NAMALWA (cell line): ENCODE measurements around the gene CASQ2.

Experiments
- DNase-seq: peaks from one replicate; pipeline ENCODE4 v3.0.0-alpha.2; 2015; ENCODE audit warnings: low spot score

Gene CASQ2

GRCh38 chr1:115768549-115768948 is at the start of gene CASQ2:
TSS of gene CASQ2 (minus strand) at chr1:115768714. CDS start at chr1:115768541, 173 bp downstream.
- DNase-seq = no peak

- DNase-seq = no peak
Measured at GRCh38 chr1:115815694-115816093, 47.2 kb upstream of the CASQ2 start.

- DNase-seq = no peak
Measured at GRCh38 chr1:115814685-115815398, 46.3 kb upstream of the CASQ2 start.

GRCh38 chr1:115813727-115814126 is 45.2 kb upstream of the CASQ2 start:
- DNase-seq = no peak

DNA sequence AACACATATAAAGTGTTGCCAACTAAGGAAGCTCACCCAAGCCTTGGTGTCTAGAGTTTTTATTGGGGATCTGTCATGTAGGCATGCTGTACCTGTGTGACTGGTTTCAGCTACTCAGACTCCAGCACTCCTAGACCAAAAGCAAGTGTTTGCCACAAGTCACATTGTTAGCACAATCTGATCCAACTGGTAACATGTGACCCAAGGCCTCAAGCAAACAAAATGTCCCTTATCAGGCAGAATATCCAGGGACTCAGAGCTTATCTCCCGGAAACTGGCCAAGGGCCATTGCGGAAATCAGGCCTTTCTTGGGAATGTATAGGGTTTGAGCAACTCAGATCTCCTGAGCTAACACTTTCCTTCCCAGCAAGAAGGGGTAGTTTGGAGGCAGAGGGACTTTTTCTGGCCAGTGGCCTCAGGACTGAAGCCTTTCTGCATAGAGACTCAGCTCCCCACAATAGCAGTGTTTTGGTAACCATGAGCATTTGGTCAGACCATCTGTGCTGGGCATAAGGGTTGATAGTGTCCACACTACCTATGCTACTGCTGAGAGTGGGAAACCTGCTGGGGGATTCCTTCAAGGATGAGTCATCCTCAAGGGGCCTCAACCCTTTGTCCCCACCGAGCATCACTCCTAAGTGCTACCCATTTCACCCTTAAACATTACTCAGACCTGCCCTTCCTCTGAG is 42.8 kb upstream of the CASQ2 start:
- DNase-seq = no peak

DNA sequence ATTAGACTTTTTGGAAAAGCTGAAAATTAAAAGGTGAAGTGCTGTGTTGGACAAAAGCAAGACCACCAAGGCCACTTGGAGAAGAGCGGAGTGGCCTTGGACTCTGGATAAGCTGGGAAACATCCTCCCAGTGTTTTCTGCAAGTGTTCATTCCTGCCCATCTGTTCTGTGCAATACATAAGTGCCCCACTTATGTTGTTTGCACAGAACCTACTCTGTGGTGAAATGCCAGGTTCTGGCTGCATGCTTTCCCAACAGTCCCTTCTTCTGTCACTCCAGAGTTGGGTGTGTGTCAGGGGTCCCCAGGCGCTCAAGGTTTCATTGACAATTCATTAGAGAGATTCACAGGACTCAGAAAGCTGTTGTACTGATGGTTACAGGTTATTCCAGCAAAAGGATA is 42.1 kb upstream of the CASQ2 start:
- no peak for DNase-seq

DNA sequence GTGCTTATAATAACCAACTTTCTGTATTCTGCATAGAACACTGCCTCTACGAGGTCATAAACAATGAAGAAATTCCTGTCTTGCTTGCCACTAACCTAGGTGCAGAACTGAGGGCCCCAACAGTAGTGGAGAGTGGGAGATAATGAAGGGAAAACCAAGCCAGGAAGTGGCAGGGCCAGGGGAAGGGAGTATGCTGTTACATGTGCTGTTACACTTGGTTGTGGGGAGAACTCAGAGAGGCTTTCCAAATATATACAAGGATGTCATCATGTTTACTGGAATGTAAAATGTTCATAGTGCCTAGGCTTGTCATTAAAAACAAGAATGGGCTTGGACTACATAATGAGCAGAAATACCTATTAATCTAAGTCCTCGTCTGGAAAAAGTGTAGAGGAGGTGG is 41.3 kb upstream of the CASQ2 start:
- DNase-seq = no peak

DNA sequence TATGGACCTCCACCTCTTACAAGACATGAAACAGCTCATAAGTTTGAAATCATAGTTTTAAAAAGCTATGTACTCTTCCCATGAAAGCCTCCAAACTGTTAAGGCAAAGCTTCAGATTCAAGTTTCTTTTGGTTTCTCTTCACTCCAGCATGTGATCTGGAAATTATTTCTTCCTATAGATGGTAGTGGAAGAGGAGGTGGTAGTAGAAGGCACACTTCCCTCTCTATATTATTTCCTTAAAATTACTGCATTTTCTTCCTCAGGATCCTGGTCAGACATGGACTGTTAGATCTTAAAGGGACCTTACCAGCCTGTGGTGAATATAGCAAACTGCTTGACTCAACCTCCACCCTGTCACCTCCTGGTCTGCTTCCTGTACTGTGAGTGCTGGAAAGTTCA is 40.6 kb upstream of the CASQ2 start:
- no peak for DNase-seq

DNA sequence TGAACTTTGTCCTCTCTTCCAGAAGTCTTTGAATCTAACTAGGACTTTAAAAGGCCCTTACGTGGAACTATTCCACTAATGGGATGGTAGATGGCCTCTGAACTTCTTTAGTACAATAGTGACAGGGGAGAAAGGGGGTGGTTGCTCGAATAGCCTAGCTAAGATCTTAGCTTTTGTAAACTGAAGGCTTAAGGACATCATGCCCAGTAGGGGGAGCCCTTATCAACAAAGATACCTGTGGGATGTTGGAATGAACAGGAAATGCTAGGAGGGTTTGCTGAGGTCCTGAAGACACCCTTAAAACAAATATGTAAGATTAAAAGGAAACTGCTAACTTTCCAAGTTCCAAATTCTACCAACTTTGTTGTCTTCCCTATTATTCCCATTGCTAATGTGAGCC is 39.2 kb upstream of the CASQ2 start:
- DNase-seq = peak; percentile 63

- no peak for DNase-seq
Measured at GRCh38 chr1:115805597-115805996, 37.1 kb upstream of the CASQ2 start.

DNA sequence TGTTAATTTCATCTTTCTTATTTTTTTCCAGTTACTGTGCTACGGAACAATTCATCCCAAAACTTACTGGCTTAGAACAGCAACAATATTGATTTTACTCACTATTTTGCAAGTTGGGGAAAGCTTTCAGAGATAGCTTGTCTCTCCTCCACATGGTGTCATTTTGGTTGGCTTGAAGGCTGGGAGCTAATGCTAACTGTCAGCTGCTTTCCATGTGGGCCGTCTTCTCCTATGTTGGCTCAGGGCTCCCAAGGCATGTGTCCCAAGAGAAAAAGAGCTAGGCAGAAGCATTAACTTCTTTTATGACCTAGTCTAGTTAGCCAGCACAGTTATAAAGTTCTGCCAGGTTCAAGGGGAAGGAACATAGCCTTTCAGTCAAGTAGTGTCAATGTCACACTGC is 33.9 kb upstream of the CASQ2 start:
- DNase-seq = no peak

DNA sequence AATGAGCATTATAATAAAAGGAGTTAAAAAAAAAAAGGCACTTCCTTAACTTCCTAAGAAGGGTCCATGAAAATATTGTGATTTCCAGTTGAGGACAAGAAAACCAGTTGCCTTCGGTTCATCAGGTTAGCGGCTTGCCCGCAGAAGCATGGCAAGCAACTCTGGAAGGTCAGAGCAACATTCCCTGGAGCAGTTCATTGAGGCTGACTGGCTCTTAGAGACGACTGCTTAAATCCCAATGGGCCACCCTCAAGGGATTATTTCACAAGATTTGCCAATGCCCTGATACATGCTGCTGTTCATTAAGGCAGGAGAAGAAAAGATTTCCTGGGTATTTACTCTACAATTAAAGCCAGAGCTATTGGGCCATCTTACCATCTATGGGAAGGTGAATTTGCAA is 29.0 kb upstream of the CASQ2 start:
- DNase-seq = no peak

DNA sequence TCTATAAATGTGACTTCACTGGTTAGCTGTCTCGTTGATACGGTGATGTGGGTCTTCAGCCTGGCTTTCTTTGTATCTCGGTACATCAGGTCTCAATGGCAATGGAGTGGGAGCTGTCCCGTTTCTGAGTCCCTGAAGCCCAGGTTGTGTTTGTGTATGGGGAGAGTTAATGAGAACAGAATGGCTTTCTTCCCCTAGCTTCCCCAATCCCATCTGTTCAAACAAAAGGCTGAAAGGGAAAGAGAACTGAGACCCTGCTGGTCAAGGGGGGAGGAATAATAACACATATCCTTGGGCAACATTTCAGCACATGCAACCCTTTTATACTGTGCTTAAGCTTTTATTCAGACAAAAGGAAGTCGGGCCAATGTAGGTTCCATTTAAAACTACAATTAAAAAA is 28.4 kb upstream of the CASQ2 start:
- DNase-seq = no peak

DNA sequence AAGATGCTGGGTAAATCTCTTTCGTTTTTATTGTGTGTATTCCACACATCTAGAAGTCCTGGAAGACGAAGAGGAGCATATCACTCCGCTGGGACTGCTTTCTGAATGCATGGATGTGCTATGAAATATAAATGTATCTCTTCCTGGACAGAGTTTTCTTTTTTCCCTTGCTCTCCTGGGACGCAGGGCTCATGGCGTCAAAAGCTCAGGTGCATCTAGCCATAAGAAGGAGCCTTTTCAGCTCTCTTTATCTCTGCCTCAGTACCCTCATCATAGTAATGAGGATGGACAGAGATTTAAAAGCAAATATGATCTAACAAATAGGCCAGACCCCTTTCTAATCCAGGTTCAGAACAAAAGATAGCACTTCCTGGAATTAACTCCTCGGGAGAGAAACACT is 27.5 kb upstream of the CASQ2 start:
- no peak for DNase-seq

DNA sequence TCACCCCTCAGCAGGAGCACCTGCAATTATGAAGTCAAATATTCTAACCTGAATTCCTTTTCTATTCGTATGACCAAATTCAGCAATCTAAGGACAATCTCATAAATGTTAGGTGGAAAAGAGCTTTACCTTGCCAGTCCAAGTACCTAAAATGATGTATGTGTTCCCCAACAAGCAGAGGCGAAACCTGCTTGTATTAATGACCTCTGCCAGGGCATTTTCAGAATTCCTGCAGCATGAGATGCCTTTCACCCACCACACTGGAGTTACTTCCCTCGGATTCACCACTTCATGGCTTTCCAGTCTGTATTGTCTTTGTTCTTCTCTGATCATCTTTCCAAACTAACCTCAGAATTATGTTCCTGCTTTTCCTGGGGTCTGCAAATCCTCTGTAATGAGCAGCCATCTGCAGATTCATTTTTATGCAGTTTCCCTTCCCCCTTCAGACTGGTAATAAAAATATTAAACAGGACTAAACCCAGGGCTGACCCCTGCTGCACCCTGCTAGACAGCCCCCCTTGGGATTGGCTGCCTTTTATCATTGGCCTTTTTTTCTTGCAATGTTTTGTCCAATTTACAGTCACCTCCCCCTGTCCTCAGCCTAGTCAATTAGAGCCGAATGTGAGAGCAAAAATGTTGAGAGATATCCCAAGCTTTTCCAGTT is 26.6 kb upstream of the CASQ2 start:
- DNase-seq = no peak

- no peak for DNase-seq
Measured at GRCh38 chr1:115793162-115793561, 24.6 kb upstream of the CASQ2 start.

GRCh38 chr1:115791816-115792215 is 23.3 kb upstream of the CASQ2 start:
- DNase-seq = no peak

DNA sequence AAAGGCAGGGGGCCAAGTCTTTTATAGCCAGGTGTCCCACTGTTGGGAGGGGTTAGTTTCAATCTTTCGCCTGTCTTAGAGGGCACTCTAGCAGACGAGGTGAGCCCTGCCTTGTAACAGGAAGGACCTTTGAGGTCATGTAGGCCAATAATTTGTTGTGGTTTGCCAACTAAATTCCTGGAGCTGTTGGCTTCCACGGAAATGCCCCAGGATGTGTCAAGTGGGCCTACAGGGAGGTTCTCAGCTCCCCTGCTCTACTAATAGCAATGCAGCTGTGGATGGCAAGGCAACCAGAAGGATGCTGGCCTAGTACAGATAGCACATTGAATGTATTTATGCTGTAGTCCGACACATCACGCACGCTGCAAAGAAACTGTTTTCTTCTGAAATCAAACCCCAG is 22.3 kb upstream of the CASQ2 start:
- DNase-seq = no peak

DNA sequence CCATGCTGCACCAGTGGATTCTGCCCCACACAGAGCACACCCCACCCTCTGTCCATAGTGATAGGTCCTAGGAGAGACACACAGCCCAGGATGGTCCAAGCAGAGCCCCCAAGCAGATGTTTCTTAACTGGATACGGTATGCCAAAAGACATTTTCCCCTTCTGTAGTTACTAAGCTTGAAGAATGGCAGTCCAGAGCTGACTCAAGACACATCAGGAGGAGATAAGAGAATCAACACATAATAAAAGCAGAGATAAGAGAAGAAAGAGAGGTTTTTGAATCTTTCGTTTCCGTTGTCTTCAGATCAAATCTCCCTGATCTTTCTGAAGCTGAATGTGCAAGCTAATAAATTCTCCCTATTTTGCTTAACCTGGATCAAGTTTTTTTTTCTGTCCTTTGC is 21.8 kb upstream of the CASQ2 start:
- DNase-seq = no peak

DNA sequence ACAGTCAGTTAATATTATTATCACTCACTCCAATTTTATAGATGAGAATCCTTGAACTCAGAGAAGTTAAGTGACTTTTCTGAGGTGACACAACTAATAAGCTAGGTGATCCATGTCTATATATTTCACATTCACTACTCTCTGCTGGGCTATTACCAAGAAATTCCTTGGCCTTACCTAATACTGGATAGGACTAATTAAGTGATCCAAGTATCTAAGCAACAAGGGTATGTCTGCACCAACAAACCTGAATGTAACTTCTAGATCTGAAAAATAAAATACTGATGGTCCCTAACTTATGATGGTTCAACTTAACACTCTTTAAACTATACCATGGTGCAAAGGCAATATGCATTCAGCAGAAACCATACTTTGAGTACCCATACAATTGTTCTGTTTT is 14.8 kb upstream of the CASQ2 start:
- no peak for DNase-seq

GRCh38 chr1:115782571-115783281 is 14.2 kb upstream of the CASQ2 start:
- DNase-seq = no peak

DNA sequence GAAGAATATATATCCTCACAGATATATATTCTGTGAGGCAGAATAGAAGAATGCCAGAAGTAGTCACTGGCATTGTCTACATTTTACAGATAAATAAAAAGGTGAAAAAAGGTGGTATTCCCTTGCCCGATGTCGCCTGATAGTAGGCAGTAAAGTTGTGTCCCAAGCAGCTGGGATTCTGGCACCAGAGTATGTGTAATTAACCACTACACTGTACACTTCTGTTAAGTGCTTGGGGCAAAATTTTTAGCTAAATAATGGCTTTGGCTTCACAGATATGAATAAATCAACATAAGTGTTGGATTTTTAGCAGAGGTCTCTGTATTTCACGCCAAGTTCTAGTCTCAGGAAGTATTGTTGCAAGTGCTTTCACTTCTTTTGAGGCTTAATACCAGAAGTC is 13.3 kb upstream of the CASQ2 start:
- no peak for DNase-seq

GRCh38 chr1:115781343-115781742 is 12.8 kb upstream of the CASQ2 start:
- no peak for DNase-seq
